GM23248 (cell line): ENCODE data around the gene CDH8. TPM values are rescaled to one million over a fixed set of nuclear protein-coding genes. Genes with fewer than 3 reads are reported as not detected.

ENCODE experiments used
- DNase-seq: peaks from one replicate; pipeline ENCODE4 v3.0.0-alpha.2; 2015
- H2AFZ ChIP-seq: fragments of 200-600 bp; sonication (generic); 2 replicates; pipeline ENCODE4 v1.6.1; 2016; ENCODE audit warnings: antibody characterized with exemption
- H3F3A ChIP-seq: fragments of 200-600 bp; sonication (generic); 2 replicates; pipeline ENCODE4 v1.6.1; 2016; ENCODE audit warnings: mild to moderate bottlenecking, antibody characterized with exemption, mixed run types; ENCODE audit not compliant: insufficient read depth
- H3K27ac ChIP-seq: fragments of 200-600 bp; sonication (generic); 2 replicates; pipeline ENCODE4 v1.5.1; 2016; ENCODE audit warnings: mild to moderate bottlenecking
- H3K27me3 ChIP-seq: fragments of 200-600 bp; sonication (generic); replicated peaks from 2 replicates; pipeline ENCODE4 v1.6.1; 2016; ENCODE audit warnings: mild to moderate bottlenecking; ENCODE audit not compliant: insufficient read depth
- H3K36me3 ChIP-seq: fragments of 200-600 bp; sonication (generic); 2 replicates; pipeline ENCODE4 v1.6.1; 2016; ENCODE audit warnings: low read depth, mild to moderate bottlenecking
- H3K4me1 ChIP-seq: fragments of 200-600 bp; sonication (generic); 2 replicates; pipeline ENCODE4 v1.6.1; 2016; ENCODE audit warnings: mild to moderate bottlenecking; ENCODE audit not compliant: insufficient read depth
- H3K4me2 ChIP-seq: fragments of 200-600 bp; sonication (generic); one replicate; pipeline ENCODE4 v1.6.1; 2016; ENCODE audit warnings: mild to moderate bottlenecking; ENCODE audit not compliant: unreplicated experiment
- H3K4me3 ChIP-seq: fragments of 200-600 bp; sonication (generic); 2 replicates; pipeline ENCODE4 v1.5.1; 2016; ENCODE audit warnings: mild to moderate bottlenecking
- H3K79me2 ChIP-seq: fragments of 200-600 bp; sonication (generic); 2 replicates; pipeline ENCODE4 v1.6.1; 2016; ENCODE audit warnings: mild to moderate bottlenecking; ENCODE audit not compliant: insufficient read depth
- H3K9ac ChIP-seq: fragments of 200-600 bp; sonication (generic); 2 replicates; pipeline ENCODE4 v1.6.1; 2016; ENCODE audit warnings: mild to moderate bottlenecking
- H3K9me2 ChIP-seq: fragments of 200-600 bp; sonication (generic); 2 replicates; pipeline ENCODE4 v1.6.1; 2016; ENCODE audit warnings: mixed run types, mild to moderate bottlenecking, moderate library complexity; ENCODE audit not compliant: insufficient read depth
- H3K9me3 ChIP-seq: fragments of 200-600 bp; sonication (generic); one replicate; pipeline ENCODE4 v1.6.1; 2017; ENCODE audit warnings: low read depth
- H4K20me1 ChIP-seq: fragments of 200-600 bp; sonication (generic); 2 replicates; pipeline ENCODE4 v1.6.0; 2016; ENCODE audit not compliant: insufficient read depth
- EZH2 ChIP-seq: fragments of 200-600 bp; sonication (generic); IDR thresholded peaks from 2 replicates; pipeline ENCODE4 v1.6.1; 2018; ENCODE audit warnings: antibody characterized with exemption, mild to moderate bottlenecking; ENCODE audit not compliant: insufficient read depth, poor library complexity, severe bottlenecking
- EZH2phosphoT487 ChIP-seq: fragments of 200-600 bp; sonication (generic); IDR thresholded peaks from 2 replicates; pipeline ENCODE4 v1.6.1; 2018; ENCODE audit warnings: antibody characterized with exemption, moderate library complexity, mild to moderate bottlenecking, low read depth; ENCODE audit not compliant: insufficient read depth
- WGBS, 2 experiments: methylation state at CpG; one replicate each; pipeline ENCODE4 v1.1.6; 2015 to 2017; ENCODE audit warnings: low lambda C conversion rate in 2 of 2, low coverage in 1 of 2; ENCODE audit errors: missing lambda C conversion rate in 2 of 2; 5-methylcytosine and 5-hydroxymethylcytosine counted together
- in situ Hi-C: fragments of 300-500 bp; cut with MboI; formaldehyde crosslinking; loops from 2 replicates; pipeline ENCODE4 v1.15.0; 2020
- polyA plus RNA-seq: library from polyadenylated mRNA; unstranded; fragments of >200 nt; fragmentation: Nextera tagmentation; extraction: Ambion mirVana; gene quantifications from 2 replicates; pipeline ENCODE4 v1.2.1, GENCODE V29; 2016
- total RNA-seq: library from RNA; depleted of rRNA; stranded (reverse); fragments of >200 nt; shearing (Covaris generic); gene quantifications from 2 replicates; pipeline ENCODE4 v1.2.3, GENCODE V29; 2014

The CDH8 gene
- total and polyA plus RNA-seq, 2 experiments from 2014 or later = not detected

DNA sequence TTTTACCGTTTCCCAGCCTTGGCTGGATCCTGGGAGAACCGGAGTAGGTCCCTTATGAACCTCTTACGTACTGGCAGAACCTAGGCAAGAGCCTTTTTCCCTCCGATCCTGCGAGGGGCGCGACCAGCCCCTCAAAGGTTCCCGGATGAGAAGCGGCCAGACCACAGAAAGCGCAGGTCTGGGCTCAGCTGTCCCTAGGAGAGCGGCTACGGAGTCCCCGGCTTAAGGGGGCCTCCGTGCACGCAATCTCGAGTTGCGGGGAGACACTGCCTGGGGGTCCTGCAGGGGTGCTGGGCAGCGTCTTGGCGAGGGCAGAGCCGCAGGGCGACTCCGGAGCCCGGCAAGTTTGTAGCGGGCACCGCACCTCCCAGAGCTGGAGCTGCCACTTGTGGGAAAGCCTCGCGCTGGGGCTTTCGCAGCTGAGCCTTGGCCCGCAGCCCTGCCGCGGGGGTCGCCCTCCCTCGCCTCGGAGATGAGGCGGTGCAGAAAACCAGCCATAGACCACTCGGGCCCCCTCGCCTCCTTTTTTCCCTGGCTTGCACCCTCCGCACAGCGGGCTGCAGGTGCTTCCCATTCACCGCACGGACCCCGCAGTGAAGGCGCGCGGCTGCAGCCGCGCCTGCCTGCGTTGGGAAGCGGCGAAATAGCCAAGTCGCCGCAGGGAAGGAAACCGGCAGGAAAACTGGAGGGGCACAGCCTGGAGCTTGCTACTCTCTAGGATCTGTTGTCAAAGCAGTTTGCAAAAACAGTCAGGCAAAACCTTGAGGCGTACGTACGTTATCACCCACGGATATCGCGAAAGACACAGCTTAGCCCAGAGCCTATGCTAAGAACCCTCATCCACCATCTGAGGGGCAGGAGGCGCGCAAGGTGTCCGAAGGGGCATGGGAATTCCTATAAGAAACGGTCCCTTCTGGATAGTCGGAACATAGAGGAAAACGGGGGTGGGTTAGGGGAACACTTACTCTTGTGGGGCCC, 834 bp downstream of the CDH8 start:
- Histone ChIP-seq H3K36me3 (no peaks in the 10 kb centered on the region), H3K4me1 (no peaks in the 10 kb centered on the region), H3K27me3 (peaks cover 5% of the 10 kb centered on the region), H2AFZ (no peak overlapping the region), H3K79me2 (no peaks in the 10 kb centered on the region), H4K20me1 (no peaks in the 10 kb centered on the region), H3K4me2 (no peak overlapping the region), H3K9ac (no peak overlapping the region), H3F3A (no peaks in the 10 kb centered on the region), H3K27ac (no peak overlapping the region), H3K9me2 (no peaks in the 10 kb centered on the region), H3K4me3 (no peak overlapping the region), H3K9me3 (no peaks in the 10 kb centered on the region)
- in situ Hi-C loops = no loop called here
- TF ChIP-seq EZH2phosphoT487 = no peak
- TF ChIP-seq EZH2 = no peak
- DNase-seq = no peak
- WGBS, 2 experiments = 3 to 4% methylated on average over 56 to 65 of the region's 65 CpGs

GRCh38 chr16:62034231-62035114, 1.8 kb downstream of the CDH8 start:
- TF ChIP-seq EZH2 (no peak), EZH2phosphoT487 (no peak)
- Histone ChIP-seq H3K4me2 (no peak overlapping the region), H3K36me3 (no peaks in the 10 kb centered on the region), H3K9me2 (no peaks in the 10 kb centered on the region), H4K20me1 (no peaks in the 10 kb centered on the region), H2AFZ (no peak overlapping the region), H3F3A (no peaks in the 10 kb centered on the region), H3K79me2 (no peaks in the 10 kb centered on the region), H3K9me3 (no peaks in the 10 kb centered on the region), H3K4me1 (no peaks in the 10 kb centered on the region), H3K9ac (no peak overlapping the region), H3K27me3 (peaks cover 5% of the 10 kb centered on the region), H3K4me3 (no peak overlapping the region), H3K27ac (no peak overlapping the region)
- in situ Hi-C loops = no loop called here
- 6% methylated on average over 32 of the region's 32 CpGs for WGBS, 2 experiments
- DNase-seq = no peak

GRCh38 chr16:62033065-62033464, 3.2 kb downstream of the CDH8 start:
- Histone ChIP-seq H3K4me2 (no peak overlapping the region), H2AFZ (no peak overlapping the region)

DNA sequence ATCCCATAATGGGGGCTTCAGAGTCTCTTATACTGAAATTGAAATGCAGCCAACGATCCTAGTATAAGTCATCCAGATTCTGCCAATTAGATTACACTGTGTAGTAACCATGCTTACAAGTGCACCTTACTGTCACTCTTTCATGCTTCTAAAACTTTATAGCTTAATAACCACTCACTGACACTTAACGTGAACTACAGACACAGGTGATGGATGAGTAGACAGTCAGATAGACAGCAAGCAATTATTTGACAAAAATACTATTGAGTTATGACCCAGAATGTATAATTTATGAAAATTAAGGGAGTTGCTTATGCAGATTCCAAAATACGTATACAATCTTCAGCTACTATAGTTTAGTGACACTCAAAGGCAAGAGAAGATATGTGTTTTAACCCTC, 6.3 kb downstream of the CDH8 start:
- Histone ChIP-seq H3K4me1 (no peaks in the 10 kb centered on the region), H3K4me3 (no peak overlapping the region), H3K36me3 (no peaks in the 10 kb centered on the region), H3K9me2 (0 out of 2 replicates have a peak, but pooled peaks cover 3% of the 10 kb centered on the region), H3K9ac (no peak overlapping the region), H4K20me1 (no peaks in the 10 kb centered on the region), H3K27ac (no peak overlapping the region), H3K9me3 (no peaks in the 10 kb centered on the region), H3K27me3 (no peaks in the 10 kb centered on the region), H2AFZ (no peak overlapping the region), H3F3A (no peaks in the 10 kb centered on the region), H3K79me2 (no peaks in the 10 kb centered on the region), H3K4me2 (no peak overlapping the region)
- no peak for DNase-seq
- 24 to 32% methylated on average over 3 of the region's 3 CpGs for WGBS, 2 experiments
- in situ Hi-C loops = no loop called here
- TF ChIP-seq EZH2 (no peak), EZH2phosphoT487 (no peak)

More at GRCh38 chr16:62033065-62033464, 3.2 kb downstream of the CDH8 start:
- Histone ChIP-seq H4K20me1 (no peaks in the 10 kb centered on the region), H3K9me2 (no peaks in the 10 kb centered on the region), H3K79me2 (no peaks in the 10 kb centered on the region), H3F3A (no peaks in the 10 kb centered on the region), H3K9me3 (no peaks in the 10 kb centered on the region), H3K27ac (no peak overlapping the region), H3K4me1 (no peaks in the 10 kb centered on the region), H3K9ac (no peak overlapping the region), H3K27me3 (peaks cover 5% of the 10 kb centered on the region), H3K4me3 (no peak overlapping the region), H3K36me3 (no peaks in the 10 kb centered on the region)
- TF ChIP-seq EZH2phosphoT487 (no peak), EZH2 (no peak)
- in situ Hi-C loops = no loop called here
- DNase-seq = no peak
- WGBS, 2 experiments = 39 to 48% methylated on average over 1 of the region's 1 CpG
